ACC112 (cell line): ENCODE measurements around the gene FNBP1.

ENCODE experiments used
- H2AFZ ChIP-seq: fragments of 200-600 bp; sonication (generic); one replicate; pipeline ENCODE4 v1.6.0; 2017; ENCODE audit warnings: antibody characterized with exemption, low read length; ENCODE audit not compliant: unreplicated experiment
- H3K27ac ChIP-seq: fragments of 200-600 bp; sonication (generic); 2 replicates; pipeline ENCODE4 v1.5.1; 2014; ENCODE audit warnings: low read depth, mild to moderate bottlenecking, antibody characterized with exemption, low read length, moderate library complexity
- H3K27me3 ChIP-seq: fragments of 200-600 bp; sonication (generic); 2 replicates; pipeline ENCODE4 v1.6.1; 2014; ENCODE audit warnings: mild to moderate bottlenecking, antibody characterized with exemption, low read length, moderate library complexity, mixed read lengths; ENCODE audit not compliant: insufficient read depth
- H3K36me3 ChIP-seq: fragments of 200-600 bp; sonication (generic); 2 replicates; pipeline ENCODE4 v1.6.1; 2016; ENCODE audit warnings: mild to moderate bottlenecking, antibody characterized with exemption, low read length, moderate library complexity, mixed read lengths; ENCODE audit not compliant: insufficient read depth
- H3K4me1 ChIP-seq: fragments of 200-600 bp; sonication (generic); one replicate; pipeline ENCODE4 v1.6.1; 2016; ENCODE audit warnings: low read length, mixed read lengths; ENCODE audit not compliant: insufficient read depth, unreplicated experiment, control insufficient read depth
- H3K4me3 ChIP-seq: fragments of 200-600 bp; sonication (generic); 2 replicates; pipeline ENCODE4 v1.5.1; 2014; ENCODE audit warnings: mild to moderate bottlenecking, low read depth, low read length
- H3K79me2 ChIP-seq: fragments of 200-600 bp; sonication (generic); one replicate; pipeline ENCODE4 v1.6.0; 2016; ENCODE audit warnings: low read length; ENCODE audit not compliant: control insufficient read depth, unreplicated experiment, insufficient read depth

FNBP1 gene

GRCh38 chr9:130049431-130050210 lies 6.6 kb upstream of the FNBP1 start:
- Histone ChIP-seq H3K79me2 (peaks cover 19% of the 10 kb centered on the region), H3K4me1 (peaks cover 20% of the 10 kb centered on the region), H3K36me3 (no peaks in the 10 kb centered on the region), H3K27ac (no peak overlapping the region), H2AFZ (no peak overlapping the region), H3K27me3 (no peaks in the 10 kb centered on the region), H3K4me3 (no peak overlapping the region)

GRCh38 chr9:130045725-130046450 lies 2.9 kb upstream of the FNBP1 start:
- H3K27me3 ChIP-seq: no peaks in the 10 kb centered on the region
- H3K4me1 ChIP-seq: peaks cover 9% of the 10 kb centered on the region
- H2AFZ ChIP-seq: no peak overlapping the region
- no peaks in the 10 kb centered on the region for H3K36me3 ChIP-seq
- no peak overlapping the region for H3K27ac ChIP-seq
- peaks cover 15% of the 10 kb centered on the region for H3K79me2 ChIP-seq
- H3K4me3 ChIP-seq: no peak overlapping the region

GRCh38 chr9:130043654-130044623 lies 950 bp upstream of the FNBP1 start:
- H3K36me3 ChIP-seq: no peaks in the 10 kb centered on the region
- peaks cover 32% of the 10 kb centered on the region for H3K79me2 ChIP-seq
- peaks cover 9% of the 10 kb centered on the region for H3K4me1 ChIP-seq
- H3K27ac ChIP-seq: no peak overlapping the region
- peak overlapping the region; percentile 96 for H3K4me3 ChIP-seq
- H2AFZ ChIP-seq: peak overlapping the region; percentile 57
- no peaks in the 10 kb centered on the region for H3K27me3 ChIP-seq

- H3K4me3 ChIP-seq: peak overlapping the region; percentile 96
Measured at GRCh38 chr9:130042406-130042884, 544 bp downstream of the FNBP1 start.

GRCh38 chr9:130041648-130042405 lies 1.2 kb downstream of the FNBP1 start:
- H3K27me3 ChIP-seq: no peaks in the 10 kb centered on the region
- peaks cover 16% of the 10 kb centered on the region for H3K4me1 ChIP-seq
- peak overlapping the region; percentile 85 for H2AFZ ChIP-seq
- peak overlapping the region; percentile 24; the same call in 1 of the 2 replicates for H3K27ac ChIP-seq
- no peaks in the 10 kb centered on the region for H3K36me3 ChIP-seq
- peak overlapping the region; percentile 96 for H3K4me3 ChIP-seq
- peaks cover 49% of the 10 kb centered on the region for H3K79me2 ChIP-seq

More at GRCh38 chr9:130042406-130042884, 544 bp downstream of the FNBP1 start:
- peak overlapping the region; percentile 24; the same call in 1 of the 2 replicates for H3K27ac ChIP-seq
- H3K79me2 ChIP-seq: peaks cover 44% of the 10 kb centered on the region
- no peaks in the 10 kb centered on the region for H3K36me3 ChIP-seq
- peaks cover 13% of the 10 kb centered on the region for H3K4me1 ChIP-seq
- peak overlapping the region; percentile 85 for H2AFZ ChIP-seq
- no peaks in the 10 kb centered on the region for H3K27me3 ChIP-seq

- peaks cover 53% of the 10 kb centered on the region for H3K79me2 ChIP-seq
- no peaks in the 10 kb centered on the region for H3K36me3 ChIP-seq
- H3K27me3 ChIP-seq: no peaks in the 10 kb centered on the region
- peak overlapping the region; percentile 24; the same call in 1 of the 2 replicates for H3K27ac ChIP-seq
- peak overlapping the region; percentile 96 for H3K4me3 ChIP-seq
- H3K4me1 ChIP-seq: peaks cover 22% of the 10 kb centered on the region
- H2AFZ ChIP-seq: peak overlapping the region; percentile 85
Measured at GRCh38 chr9:130040984-130041647, 1.9 kb downstream of the FNBP1 start.

- Histone ChIP-seq H2AFZ (no peak overlapping the region), H3K27me3 (no peaks in the 10 kb centered on the region), H3K4me3 (no peak overlapping the region), H3K4me1 (peaks cover 32% of the 10 kb centered on the region), H3K27ac (no peak overlapping the region), H3K36me3 (no peaks in the 10 kb centered on the region), H3K79me2 (peaks cover 63% of the 10 kb centered on the region)
Measured at GRCh38 chr9:130039528-130040147, 3.4 kb downstream of the FNBP1 start.

GRCh38 chr9:130036099-130036498 lies 6.9 kb downstream of the FNBP1 start:
- Histone ChIP-seq H3K79me2 (peaks cover 69% of the 10 kb centered on the region), H3K36me3 (no peaks in the 10 kb centered on the region), H3K4me1 (peaks cover 38% of the 10 kb centered on the region), H3K27me3 (no peaks in the 10 kb centered on the region), H3K27ac (peak overlapping the region; percentile 71), H2AFZ (no peak overlapping the region), H3K4me3 (peak overlapping the region; percentile 28; the same call in 1 of the 2 replicates)

GRCh38 chr9:130034570-130034969 lies 8.4 kb downstream of the FNBP1 start:
- Histone ChIP-seq H3K4me3 (no peak overlapping the region), H3K4me1 (peaks cover 43% of the 10 kb centered on the region), H3K79me2 (peaks cover 66% of the 10 kb centered on the region), H3K27ac (peak overlapping the region; percentile 21), H3K36me3 (no peaks in the 10 kb centered on the region), H3K27me3 (no peaks in the 10 kb centered on the region), H2AFZ (no peak overlapping the region)
